RWPE2 (cell line): ENCODE results near the gene LRBA.

Source experiments
- ATAC-seq: fragments of 200-7000 bp; cut with Tn5 transposase; 3 replicates; pipeline ENCODE4 v1.9.1; 2021; ENCODE audit warnings: low read depth
- DNase-seq: peaks from one replicate; pipeline ENCODE4 v3.0.0-alpha.2; 2020; ENCODE audit warnings: low spot score
- H3K27ac ChIP-seq: fragments of 450-650 bp; 2 replicates; pipeline ENCODE4 v1.5.1; 2017; ENCODE audit warnings: mild to moderate bottlenecking; ENCODE audit not compliant: poor library complexity, severe bottlenecking
- H3K27me3 ChIP-seq: fragments of 250-450 bp; sonication (Bioruptor Pico); 2 replicates; pipeline ENCODE4 v1.5.1; 2021; ENCODE audit warnings: mild to moderate bottlenecking, moderate library complexity; ENCODE audit not compliant: insufficient read depth, poor library complexity, severe bottlenecking
- H3K36me3 ChIP-seq: fragments of 250-450 bp; sonication (Bioruptor Pico); 2 replicates; pipeline ENCODE4 v1.5.1; 2020; ENCODE audit warnings: low read depth, mild to moderate bottlenecking, moderate library complexity
- H3K4me1 ChIP-seq: fragments of 250-450 bp; sonication (Bioruptor Pico); 2 replicates; pipeline ENCODE4 v1.5.1; 2021; ENCODE audit warnings: mild to moderate bottlenecking, moderate library complexity; ENCODE audit not compliant: insufficient read depth, poor library complexity, severe bottlenecking
- H3K4me3 ChIP-seq: fragments of 250-450 bp; sonication (Bioruptor Pico); 2 replicates; pipeline ENCODE4 v1.5.1; 2021; ENCODE audit warnings: mild to moderate bottlenecking, moderate library complexity; ENCODE audit not compliant: severe bottlenecking
- H3K9me3 ChIP-seq: fragments of 250-450 bp; sonication (Bioruptor Pico); 2 replicates; pipeline ENCODE4 v1.5.1; 2021; ENCODE audit warnings: mild to moderate bottlenecking, moderate library complexity; ENCODE audit not compliant: severe bottlenecking
- TF ChIP-seq, protein P1 (sequence below): fragments of 450-650 bp; IDR thresholded peaks from one replicate; pipeline ENCODE4 v1.5.1; 2017; ENCODE audit warnings: mild to moderate bottlenecking, moderate library complexity; ENCODE audit not compliant: poor library complexity, severe bottlenecking

The LRBA gene

DNA sequence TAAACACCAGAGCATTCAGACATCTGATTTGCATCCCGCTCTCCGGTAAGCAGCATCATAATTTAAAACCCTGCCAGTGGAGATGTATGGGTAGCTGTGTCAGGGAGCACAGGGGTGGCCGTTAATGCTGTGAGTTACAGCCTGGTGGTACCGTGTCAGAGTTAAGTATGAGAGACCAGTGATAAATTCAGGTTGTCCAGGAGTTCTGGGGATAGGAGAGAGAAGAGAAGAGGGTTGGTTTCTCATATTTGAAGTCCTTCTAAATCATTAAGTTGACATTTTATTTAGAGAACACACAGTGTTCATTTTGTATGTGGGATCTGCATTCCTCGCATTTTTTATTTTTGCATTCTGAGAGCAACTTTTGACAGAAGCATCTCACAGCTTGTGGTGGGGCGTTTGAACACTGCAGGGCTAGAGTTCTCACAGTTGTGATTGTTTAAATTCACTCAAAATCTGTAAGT is 779.2 kb downstream of the LRBA start:
- no peak for DNase-seq
- TF ChIP-seq, protein P1, sequence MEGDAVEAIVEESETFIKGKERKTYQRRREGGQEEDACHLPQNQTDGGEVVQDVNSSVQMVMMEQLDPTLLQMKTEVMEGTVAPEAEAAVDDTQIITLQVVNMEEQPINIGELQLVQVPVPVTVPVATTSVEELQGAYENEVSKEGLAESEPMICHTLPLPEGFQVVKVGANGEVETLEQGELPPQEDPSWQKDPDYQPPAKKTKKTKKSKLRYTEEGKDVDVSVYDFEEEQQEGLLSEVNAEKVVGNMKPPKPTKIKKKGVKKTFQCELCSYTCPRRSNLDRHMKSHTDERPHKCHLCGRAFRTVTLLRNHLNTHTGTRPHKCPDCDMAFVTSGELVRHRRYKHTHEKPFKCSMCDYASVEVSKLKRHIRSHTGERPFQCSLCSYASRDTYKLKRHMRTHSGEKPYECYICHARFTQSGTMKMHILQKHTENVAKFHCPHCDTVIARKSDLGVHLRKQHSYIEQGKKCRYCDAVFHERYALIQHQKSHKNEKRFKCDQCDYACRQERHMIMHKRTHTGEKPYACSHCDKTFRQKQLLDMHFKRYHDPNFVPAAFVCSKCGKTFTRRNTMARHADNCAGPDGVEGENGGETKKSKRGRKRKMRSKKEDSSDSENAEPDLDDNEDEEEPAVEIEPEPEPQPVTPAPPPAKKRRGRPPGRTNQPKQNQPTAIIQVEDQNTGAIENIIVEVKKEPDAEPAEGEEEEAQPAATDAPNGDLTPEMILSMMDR, result no peak
- no peak for ATAC-seq
- H3K27ac ChIP-seq, result peak overlapping the region; percentile 61
- H3K27me3 ChIP-seq, result no peaks in the 10 kb centered on the region
- H3K36me3 ChIP-seq, result no peaks in the 10 kb centered on the region
- no peak overlapping the region for H3K4me3 ChIP-seq
- H3K9me3 ChIP-seq, result no peaks in the 10 kb centered on the region
- peaks cover 15% of the 10 kb centered on the region for H3K4me1 ChIP-seq

DNA sequence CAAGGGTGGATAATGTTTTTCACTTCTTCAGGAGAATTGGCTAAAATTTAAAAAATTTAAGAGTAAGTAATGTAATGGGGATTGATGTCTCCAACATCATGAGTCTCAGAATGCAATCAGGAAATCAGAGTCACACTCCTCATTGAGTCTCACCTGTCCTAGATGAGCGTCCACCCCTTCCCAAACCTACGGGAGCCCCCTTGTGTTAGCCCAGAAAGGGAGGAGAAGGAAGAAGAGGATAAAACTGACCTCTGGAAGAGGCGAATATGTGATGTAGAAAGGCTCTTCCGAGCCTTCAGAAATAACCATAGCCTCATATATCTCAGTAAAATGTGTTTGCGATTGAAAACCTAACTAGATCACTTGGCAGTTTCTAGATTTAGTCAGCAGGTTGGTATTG is 779.8 kb downstream of the LRBA start:
- H3K4me3 ChIP-seq, result no peak overlapping the region
- TF ChIP-seq, protein P1, result no peak
- H3K27me3 ChIP-seq, result no peaks in the 10 kb centered on the region
- ATAC-seq, result no peak
- no peak overlapping the region for H3K27ac ChIP-seq
- H3K9me3 ChIP-seq, result no peaks in the 10 kb centered on the region
- H3K36me3 ChIP-seq, result no peaks in the 10 kb centered on the region
- H3K4me1 ChIP-seq, result peaks cover 15% of the 10 kb centered on the region
- no peak for DNase-seq

DNA sequence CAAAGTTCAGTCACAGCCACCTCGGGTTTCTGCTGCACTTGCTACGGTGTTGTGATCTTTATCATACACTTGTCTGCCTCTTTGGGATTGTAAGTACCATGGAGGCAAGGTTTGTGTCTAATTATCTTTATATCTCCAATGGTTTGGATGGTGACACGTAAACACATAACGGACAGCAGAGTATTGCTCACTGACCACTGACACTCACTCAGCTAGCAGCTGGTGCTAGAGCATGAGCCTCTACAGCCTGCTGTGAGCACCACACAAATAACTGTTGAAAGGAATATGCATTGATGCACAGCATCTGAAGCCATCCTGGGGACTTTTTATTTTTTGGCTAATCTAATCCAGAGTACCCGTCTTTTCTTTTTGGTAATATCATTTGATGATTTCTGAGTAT is 780.8 kb downstream of the LRBA start:
- H3K27me3 ChIP-seq, result no peaks in the 10 kb centered on the region
- H3K4me1 ChIP-seq, result peaks cover 22% of the 10 kb centered on the region
- no peak overlapping the region for H3K4me3 ChIP-seq
- TF ChIP-seq, protein P1, result no peak
- no peaks in the 10 kb centered on the region for H3K9me3 ChIP-seq
- DNase-seq (no peak), ATAC-seq (no peak)
- no peak overlapping the region for H3K27ac ChIP-seq
- no peaks in the 10 kb centered on the region for H3K36me3 ChIP-seq

DNA sequence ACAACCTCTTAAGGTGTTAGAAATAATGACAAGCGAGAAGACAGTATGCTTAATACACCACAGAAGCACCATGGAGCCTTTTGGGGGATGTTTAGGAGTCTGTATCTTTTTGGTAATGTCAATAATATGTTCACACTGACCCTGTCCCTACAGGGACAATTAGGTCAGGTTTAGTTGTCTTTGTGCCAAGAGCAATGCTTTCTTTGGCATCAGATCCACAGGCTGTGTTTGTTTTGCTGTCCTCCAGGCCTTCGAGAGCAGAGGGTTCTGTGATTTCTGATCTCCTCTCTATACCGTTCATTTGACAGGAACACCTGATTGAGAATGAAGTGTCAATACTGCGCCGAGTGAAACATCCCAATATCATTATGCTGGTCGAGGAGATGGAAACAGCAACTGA is 783.1 kb downstream of the LRBA start:
- DNase-seq, result no peak
- Histone ChIP-seq H3K27ac (no peak overlapping the region), H3K4me1 (peaks cover 16% of the 10 kb centered on the region), H3K27me3 (no peaks in the 10 kb centered on the region), H3K9me3 (no peaks in the 10 kb centered on the region), H3K4me3 (no peak overlapping the region), H3K36me3 (no peaks in the 10 kb centered on the region)
- TF ChIP-seq, protein P1, result no peak
- no peak for ATAC-seq

DNA sequence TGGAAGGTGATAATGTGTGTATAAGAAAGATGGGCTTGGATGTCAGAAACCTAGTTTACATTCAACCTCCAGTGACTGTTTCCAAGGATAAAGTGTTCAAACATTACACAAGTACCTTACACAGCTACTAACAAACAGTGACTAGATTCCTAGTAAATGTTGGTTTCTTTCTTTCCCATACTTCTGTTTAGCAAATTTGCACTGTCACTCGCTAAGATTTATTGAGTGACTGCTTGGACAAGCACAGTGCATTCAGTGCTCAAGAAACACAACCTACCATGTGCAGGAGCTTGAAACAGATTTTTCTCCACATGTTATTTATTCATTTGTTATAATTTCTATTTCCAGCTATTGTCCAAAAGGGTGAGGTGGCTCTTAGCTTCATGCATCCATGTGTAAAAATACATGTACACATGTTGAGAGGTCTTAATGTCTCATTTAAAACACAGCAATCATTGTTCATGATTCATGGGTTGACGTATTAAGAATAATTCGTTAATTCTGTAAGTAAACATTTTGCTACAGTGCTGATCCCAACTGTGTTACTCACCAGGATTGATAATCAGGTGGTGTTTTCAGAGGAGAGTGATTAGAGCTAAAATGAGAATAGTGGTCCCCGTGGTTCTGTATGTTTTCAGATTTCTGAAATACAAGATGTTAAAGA is 783.8 kb downstream of the LRBA start:
- Histone ChIP-seq H3K4me1 (peaks cover 8% of the 10 kb centered on the region), H3K27ac (no peak overlapping the region), H3K27me3 (no peaks in the 10 kb centered on the region), H3K9me3 (no peaks in the 10 kb centered on the region), H3K36me3 (no peaks in the 10 kb centered on the region), H3K4me3 (no peak overlapping the region)
- DNase-seq, result no peak
- no peak for ATAC-seq
- TF ChIP-seq, protein P1, result no peak
